Heart right ventricle (tissue), 16 donors: ENCODE results near the gene TTC16. TPM values are rescaled to one million over a fixed set of nuclear protein-coding genes. Genes with fewer than 3 reads are reported as not detected.
"Not testable (repeated sequence)": the region's sequence is repeated elsewhere in the genome, so short reads cannot be mapped to it uniquely, and the experiment has no call there.

Experiments
- ATAC-seq, 8 donors: fragments of 200-7000 bp; cut with Tn5 transposase; one replicate each; pipeline ENCODE4 v1.9.1; 2020; ENCODE audit warnings: mild to moderate bottlenecking in 8 of 8, moderate library complexity in 8 of 8, moderate number of reproducible peaks in 1 of 8
- DNase-seq, 2 donors: peaks; one replicate each; pipeline ENCODE4 v3.0.0-alpha.2; 2020
- H3K27ac ChIP-seq, 10 donors: fragments of 200-600 bp; sonication (generic) in 2 of 10; one replicate each; pipeline versions ENCODE4 v1.5.0 to v1.8.0; 2020 to 2022; ENCODE audit warnings: mild to moderate bottlenecking in 3 of 10
- H3K27me3 ChIP-seq, 7 donors: fragments of 200-600 bp; one replicate each; pipeline ENCODE4 v1.8.0; 2021 to 2022; ENCODE audit warnings: mild to moderate bottlenecking in 2 of 7
- H3K36me3 ChIP-seq, 9 donors: fragments of 200-600 bp; sonication (generic) in 1 of 9; one replicate each; pipeline versions ENCODE4 v1.5.0 to v1.8.0; 2020 to 2022; ENCODE audit warnings: mild to moderate bottlenecking in 2 of 9
- H3K4me1 ChIP-seq, 9 donors: fragments of 200-600 bp; sonication (generic) in 1 of 9; one replicate each; pipeline versions ENCODE4 v1.5.0 to v1.8.0; 2020 to 2022; ENCODE audit warnings: mild to moderate bottlenecking in 4 of 9
- H3K4me3 ChIP-seq, 10 donors: fragments of 200-600 bp; sonication (generic) in 2 of 10; one replicate each; pipeline versions ENCODE4 v1.5.0 to v1.8.0; 2020 to 2022; ENCODE audit warnings: mild to moderate bottlenecking in 7 of 10, moderate library complexity in 2 of 10
- H3K9me3 ChIP-seq, 11 donors: fragments of 200-600 bp in 10 of 11; sonication (generic) in 2 of 11; one replicate each; pipeline versions ENCODE4 v1.5.0 to v1.8.0; 2013 to 2022; ENCODE audit warnings: mild to moderate bottlenecking in 2 of 11, control low read depth in 1 of 11, moderate library complexity in 1 of 11
- WGBS, 2 donors: extraction: QIAGEN DNeasy Blood & Tissue Kit; methylation state at CpG; one replicate each; pipeline ENCODE4 v1.1.7; 2013; ENCODE audit warnings: inconsistent platforms in 1 of 2; 5-methylcytosine and 5-hydroxymethylcytosine counted together
- intact Hi-C, 10 donors: fragments of 100-400 bp; cut with DNase I; formaldehyde crosslinking; loops; one replicate each; pipeline versions ENCODE4 v1.11.1 to v1.14.2; 2022
- polyA plus RNA-seq, 2 donors: library from polyadenylated mRNA; stranded (reverse); fragments of 200-250 nt; gene quantifications; one replicate each; pipeline ENCODE4 v1.2.3, GENCODE V29; 2013
- total RNA-seq, 10 donors: library from RNA; stranded (reverse); fragmentation: NEBNext Ultra II Directional in 3 of 10; extraction: Animal tissue kit (Norgen Biotek cat#: 25700) in 3 of 10; gene quantifications; one replicate each; pipeline versions ENCODE4 v1.2.1 to v1.2.4, GENCODE V29; 2021 to 2023
- TF ChIP-seq, protein P1 (sequence below), 9 donors: fragments of 200-600 bp; sonication (generic) in 2 of 9; IDR thresholded peaks; one replicate each; pipeline versions ENCODE4 v1.5.0 to v1.8.0; 2021 to 2022; ENCODE audit warnings: antibody characterized with exemption in 9 of 9, mild to moderate bottlenecking in 5 of 9, moderate library complexity in 1 of 9
- donor health status: Arrhythmogenic right ventricular cardiomyopathy.
- donor health status: ischemic (EF 13 %, LVEDD 7.1; RV severe dilation, severe dysfunction).
- donor health status: healthy with polysubstance abuse.
- donor health status: DM: no; HTN: yes; CAD: no.
- donor health status: DM: no; HTN: no; CAD: no.
- donor health status: ischemic (EF 25% LVEDD 6.9; RV normal size, moderate dysfunction).
- donor health status: ischemic (EF 25% LVEDD 5.7; RV mildly dilated, moderate dysfunction).
- donor health status: healthy.
- donor health status: DM: yes; HTN: yes; CAD: no.
- donor health status: Ischemic cardiomyopathy.
- donor health status: ischemic (EF 35%, LVEDD 5.7; RV mildly dilated, moderate dysfunction).
- donor health status: nonischemic (EF 11% LVEDD 7.7; RV severe dilation, severe dysfunction).
- donor health status: DM: yes; HTN: yes; CAD: no.
- donor health status: PGD.
- donor health status: ischemic (EF 29% LVEDD 5.4; RV normal size, mild dysfunction).
- donor health status: nonischemic (EF 23%, LVEDD 6.1; RV moderate dilation, normal function).

The TTC16 gene
- total and polyA plus RNA-seq, 12 donors = 0.04 to 1.4 (median 0.32) TPM; not detected in 1

DNA sequence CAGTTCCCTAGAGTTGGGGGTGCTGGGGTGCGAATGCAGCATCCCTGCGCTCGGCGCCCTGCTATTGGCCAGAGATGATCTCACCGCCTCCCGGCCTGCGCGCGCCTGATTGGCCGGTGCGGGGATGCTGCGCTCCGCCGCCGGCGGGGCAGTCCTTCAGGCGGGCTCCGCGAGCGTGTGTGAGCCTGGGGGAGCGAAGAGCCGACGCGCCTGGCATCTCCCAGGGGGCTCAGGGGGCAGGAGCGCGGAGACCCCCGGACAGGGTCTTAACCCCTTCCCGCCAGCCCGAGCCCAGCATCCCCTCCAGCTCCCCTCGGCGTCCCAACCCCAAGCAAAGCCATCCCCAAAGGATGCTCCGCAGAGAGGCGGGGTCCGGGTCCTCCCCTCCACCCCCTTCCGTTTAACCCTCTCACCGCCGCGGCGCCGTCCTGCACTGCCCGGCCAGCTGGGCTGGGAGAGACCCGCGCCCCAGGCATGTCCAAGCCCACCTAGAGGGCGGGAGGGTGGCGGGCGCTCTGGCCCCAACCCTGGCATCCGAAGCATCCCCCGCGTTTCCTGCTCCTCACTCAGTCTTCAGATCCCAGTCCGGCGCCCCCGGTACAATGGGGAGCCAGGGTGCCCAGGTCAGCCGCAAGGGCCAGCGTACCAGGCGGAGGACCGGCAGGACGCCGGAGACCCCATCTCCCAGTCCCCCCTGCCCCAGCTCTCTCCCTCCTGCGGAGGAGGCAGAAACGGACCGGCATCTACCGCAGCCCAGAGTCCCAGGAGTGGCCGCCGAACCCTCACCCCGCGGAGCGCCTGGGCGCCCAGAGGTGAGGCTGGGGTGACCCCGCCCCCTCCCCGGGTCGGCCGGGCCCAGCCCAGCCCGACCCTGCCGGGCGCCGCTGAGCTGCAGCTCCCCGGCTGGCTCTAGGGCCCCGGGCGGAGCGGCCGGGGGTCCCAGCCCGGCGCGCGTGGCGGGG, 38.5 kb downstream of the TTC16 start:
- H3K27me3 ChIP-seq = peaks cover 0 to 45% (median 27%) of the 10 kb centered on the region in 7 donors
- peaks cover 6 to 75% (median 22%) of the 10 kb centered on the region in 9 donors for H3K4me1 ChIP-seq
- ATAC-seq (peak in 5 of 8 donors; percentile 9 to 31 (median 18)), DNase-seq (no peak)
- H3K27ac ChIP-seq = peak overlapping the region in 9 of 10 donors; percentile 60 to 86 (median 69)
- WGBS, 2 donors = 22 to 32% methylated on average over 75 to 86 of the region's 86 CpGs
- H3K36me3 ChIP-seq = peaks cover 0 to 74% (median 16%) of the 10 kb centered on the region in 9 donors
- H3K9me3 ChIP-seq = no peaks in the 10 kb centered on the region
- TF ChIP-seq, protein P1, sequence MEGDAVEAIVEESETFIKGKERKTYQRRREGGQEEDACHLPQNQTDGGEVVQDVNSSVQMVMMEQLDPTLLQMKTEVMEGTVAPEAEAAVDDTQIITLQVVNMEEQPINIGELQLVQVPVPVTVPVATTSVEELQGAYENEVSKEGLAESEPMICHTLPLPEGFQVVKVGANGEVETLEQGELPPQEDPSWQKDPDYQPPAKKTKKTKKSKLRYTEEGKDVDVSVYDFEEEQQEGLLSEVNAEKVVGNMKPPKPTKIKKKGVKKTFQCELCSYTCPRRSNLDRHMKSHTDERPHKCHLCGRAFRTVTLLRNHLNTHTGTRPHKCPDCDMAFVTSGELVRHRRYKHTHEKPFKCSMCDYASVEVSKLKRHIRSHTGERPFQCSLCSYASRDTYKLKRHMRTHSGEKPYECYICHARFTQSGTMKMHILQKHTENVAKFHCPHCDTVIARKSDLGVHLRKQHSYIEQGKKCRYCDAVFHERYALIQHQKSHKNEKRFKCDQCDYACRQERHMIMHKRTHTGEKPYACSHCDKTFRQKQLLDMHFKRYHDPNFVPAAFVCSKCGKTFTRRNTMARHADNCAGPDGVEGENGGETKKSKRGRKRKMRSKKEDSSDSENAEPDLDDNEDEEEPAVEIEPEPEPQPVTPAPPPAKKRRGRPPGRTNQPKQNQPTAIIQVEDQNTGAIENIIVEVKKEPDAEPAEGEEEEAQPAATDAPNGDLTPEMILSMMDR (IDR thresholded peaks at IDR 0.05) = no peak
- intact Hi-C loops = no loop called here
- H3K4me3 ChIP-seq = peak overlapping the region in 8 of 10 donors; percentile 24 to 51 (median 42)

DNA sequence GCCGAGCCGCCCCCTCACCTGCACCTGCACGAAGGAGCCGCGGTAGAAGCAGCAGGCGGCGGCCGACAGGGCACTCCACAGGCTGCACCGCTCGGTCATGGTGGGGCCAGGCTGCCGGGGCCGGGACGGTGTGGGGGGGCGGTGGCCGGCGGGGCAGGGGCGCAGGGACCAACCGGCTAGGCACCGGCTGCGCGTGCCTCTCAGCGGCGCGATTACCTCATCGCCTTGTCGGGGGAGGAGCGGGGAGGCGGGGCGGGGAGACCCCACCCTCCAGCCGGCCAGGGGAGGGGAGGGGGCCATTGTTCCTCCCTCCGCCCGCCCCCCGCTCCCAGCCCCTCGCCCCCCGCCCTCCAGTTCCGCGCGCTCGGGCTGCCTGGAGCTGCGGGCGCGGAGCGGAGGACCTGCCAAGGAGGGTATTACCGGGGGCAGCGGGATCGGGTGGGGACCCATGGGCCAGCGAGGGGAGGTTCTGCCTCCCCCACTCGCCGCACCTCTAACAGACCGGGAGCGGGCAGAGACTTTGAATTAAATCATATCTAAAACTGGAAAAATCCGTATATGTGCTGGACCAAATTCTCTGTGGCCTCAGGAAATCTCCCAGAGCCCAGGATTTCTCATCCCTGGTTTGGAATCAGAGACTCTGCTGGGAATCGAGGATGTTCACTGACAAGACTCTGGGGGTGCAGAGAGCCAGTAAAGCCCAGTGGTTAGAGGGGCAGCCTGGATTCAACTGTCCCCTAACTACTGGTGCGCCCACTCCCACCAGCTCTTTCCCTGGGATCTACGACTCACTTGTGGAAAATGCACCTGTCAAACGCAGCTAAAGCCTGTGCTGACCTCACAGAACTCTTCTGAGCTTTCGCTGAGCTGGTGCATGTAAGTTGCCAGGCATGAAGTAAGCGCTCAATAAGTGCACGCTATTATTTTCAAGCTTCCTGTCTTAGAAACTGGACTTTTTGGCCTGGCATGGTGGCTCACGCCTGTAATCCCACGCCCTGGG, 39.5 kb downstream of the TTC16 start:
- 15 to 18% methylated on average over 48 to 60 of the region's 61 CpGs for WGBS, 2 donors
- Histone ChIP-seq H3K27me3 (peaks cover 0 to 45% (median 27%) of the 10 kb centered on the region in 7 donors), H3K4me3 (peak overlapping the region; percentile 12 to 51 (median 38)), H3K36me3 (peaks cover 0 to 74% (median 12%) of the 10 kb centered on the region in 9 donors), H3K4me1 (peaks cover 6 to 85% (median 23%) of the 10 kb centered on the region in 9 donors), H3K27ac (peak overlapping the region in 9 of 10 donors; percentile 60 to 86 (median 69)), H3K9me3 (no peaks in the 10 kb centered on the region)
- ATAC-seq (peak; percentile 20 to 67 (median 48)), DNase-seq (no peak)
- intact Hi-C loops = no loop called here
- TF ChIP-seq, protein P1 (IDR thresholded peaks at IDR 0.05) = no peak

DNA sequence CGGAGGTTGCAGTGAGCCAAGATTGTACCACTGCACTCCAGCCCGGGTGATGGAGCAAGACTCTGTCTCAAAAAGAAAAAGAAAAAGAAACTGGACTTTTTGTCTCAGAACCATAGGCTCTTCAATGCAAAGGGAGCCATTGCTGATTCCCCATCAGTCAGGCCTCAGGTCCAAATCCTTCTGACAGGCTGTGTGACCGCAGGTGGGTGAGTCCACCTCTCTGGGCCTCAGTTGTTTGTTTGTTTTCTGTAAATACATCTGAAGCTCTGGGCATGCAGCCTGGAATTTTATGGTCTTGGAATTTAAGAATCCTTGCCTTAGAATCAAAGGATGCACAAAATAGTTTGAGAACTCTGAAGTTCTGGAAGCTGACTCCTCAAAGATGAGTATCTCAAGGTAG, 40.4 kb downstream of the TTC16 start:
- intact Hi-C loops = no loop called here
- DNase-seq (no peak), ATAC-seq (no peak)
- Histone ChIP-seq H3K4me1 (peaks cover 6 to 91% (median 28%) of the 10 kb centered on the region in 9 donors), H3K27ac (peak overlapping the region in 9 of 10 donors; percentile 43 to 86 (median 69)), H3K36me3 (peaks cover 0 to 74% (median 4%) of the 10 kb centered on the region in 9 donors), H3K27me3 (peaks cover 0 to 45% (median 27%) of the 10 kb centered on the region in 7 donors), H3K9me3 (no peaks in the 10 kb centered on the region), H3K4me3 (peak overlapping the region in 5 of 10 donors; percentile 24 to 51 (median 46))
- TF ChIP-seq, protein P1 (IDR thresholded peaks at IDR 0.05) = no peak
- WGBS, 2 donors = 82 to 90% methylated on average over 3 of the region's 3 CpGs

DNA sequence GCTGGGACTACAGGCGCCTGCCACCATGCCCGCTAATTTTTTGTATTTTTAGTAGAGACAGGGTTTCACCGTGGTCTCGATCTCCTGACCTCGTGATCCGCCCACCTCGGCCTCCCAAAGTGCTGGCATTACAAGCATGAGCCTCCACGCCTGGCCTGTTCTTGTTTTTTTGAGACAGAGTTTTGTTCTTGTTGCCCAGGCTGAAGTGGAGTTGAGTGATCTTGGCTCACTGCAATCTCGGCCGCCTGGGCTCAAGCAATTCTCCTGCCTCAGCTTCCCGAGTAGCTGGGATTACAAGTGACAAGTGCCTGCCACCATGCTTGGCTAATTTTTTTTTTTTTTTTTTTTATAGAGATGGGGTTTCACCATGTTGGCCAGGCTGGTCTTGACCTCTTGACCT, 40.9 kb downstream of the TTC16 start:
- H3K36me3 ChIP-seq = peaks cover 0 to 73% (median 0%) of the 10 kb centered on the region in 9 donors
- peak overlapping the region in 5 of 10 donors; percentile 39 to 84 (median 75) for H3K27ac ChIP-seq

More for the DNA sequence above, 40.9 kb downstream of the TTC16 start:
- ATAC-seq, H3K4me3 ChIP-seq, DNase-seq, H3K9me3 ChIP-seq, intact Hi-C loops: not testable (repeated sequence)
- peaks cover 8 to 93% (median 28%) of the 10 kb centered on the region in 9 donors for H3K4me1 ChIP-seq
- peaks cover 0 to 45% (median 27%) of the 10 kb centered on the region in 7 donors for H3K27me3 ChIP-seq
- 73 to 78% methylated on average over 11 of the region's 11 CpGs for WGBS, 2 donors
